Mesenchymal stem cell (in vitro differentiated cells and primary cell): Measurements from ENCODE around the gene TSLP.

Experiments
- DNase-seq: peaks from one replicate; pipeline ENCODE4 v3.0.0-alpha.2; 2013
- H2AFZ ChIP-seq: one replicate; pipeline ENCODE4 v1.6.1; 2013; ENCODE audit warnings: low read depth, mild to moderate bottlenecking, control low read depth, inconsistent platforms, low read length, moderate library complexity
- H2AK5ac ChIP-seq: 2 replicates; pipeline ENCODE4 v1.6.1; 2013; ENCODE audit warnings: low read length, moderate library complexity, mild to moderate bottlenecking, inconsistent platforms; ENCODE audit not compliant: severe bottlenecking
- H2BK120ac ChIP-seq: one replicate; pipeline ENCODE4 v1.6.1; 2013; ENCODE audit warnings: low read depth, mild to moderate bottlenecking, inconsistent platforms, low read length, moderate library complexity
- H2BK12ac ChIP-seq, 2 experiments: one replicate each; pipeline ENCODE4 v1.6.1; 2013; ENCODE audit warnings: inconsistent platforms in 2 of 2, low read length in 2 of 2, mild to moderate bottlenecking in 2 of 2, moderate library complexity in 2 of 2, control low read depth in 1 of 2
- H2BK15ac ChIP-seq: one replicate; pipeline ENCODE4 v1.6.1; 2013; ENCODE audit warnings: mild to moderate bottlenecking, low read depth, inconsistent platforms; ENCODE audit not compliant: poor library complexity, severe bottlenecking
- H2BK5ac ChIP-seq: 2 replicates; pipeline ENCODE4 v1.6.1; 2013; ENCODE audit warnings: low read depth, mild to moderate bottlenecking, low read length, control low read depth, inconsistent platforms; ENCODE audit not compliant: poor library complexity, severe bottlenecking
- H3K14ac ChIP-seq, 2 experiments: one replicate each; pipeline ENCODE4 v1.6.1; 2013; ENCODE audit warnings: inconsistent platforms in 2 of 2, low read length in 2 of 2, control low read depth in 1 of 2, mild to moderate bottlenecking in 1 of 2, moderate library complexity in 1 of 2
- H3K18ac ChIP-seq, 2 experiments: one replicate each; pipeline ENCODE4 v1.6.1; 2013; ENCODE audit warnings: inconsistent platforms in 2 of 2, low read length in 2 of 2, control low read depth in 1 of 2, low read depth in 1 of 2, mild to moderate bottlenecking in 1 of 2
- H3K23ac ChIP-seq, 2 experiments: one replicate each; pipeline ENCODE4 v1.6.1; 2013; ENCODE audit warnings: inconsistent platforms in 2 of 2, low read length in 2 of 2, mild to moderate bottlenecking in 2 of 2, moderate library complexity in 2 of 2, control low read depth in 1 of 2
- H3K27ac ChIP-seq: 2 replicates; pipeline ENCODE4 v1.5.1; 2013; ENCODE audit warnings: mild to moderate bottlenecking, moderate library complexity, low read length, control low read depth, inconsistent platforms; ENCODE audit not compliant: poor library complexity, severe bottlenecking
- H3K27me3 ChIP-seq, 2 experiments: 2 replicates each; pipeline versions ENCODE4 v1.6.1 to v1.7.0; 2013; ENCODE audit warnings: low read length in 2 of 2, mild to moderate bottlenecking in 2 of 2, moderate library complexity in 2 of 2, control low read depth in 1 of 2, inconsistent platforms in 1 of 2; ENCODE audit not compliant: control insufficient read depth in 1 of 2, insufficient read depth in 1 of 2
- H3K36me3 ChIP-seq, 2 experiments: 2 replicates each; pipeline versions ENCODE4 v1.6.1 to v1.7.0; 2013; ENCODE audit warnings: low read length in 2 of 2, control low read depth in 1 of 2, inconsistent platforms in 1 of 2, low read depth in 1 of 2, mild to moderate bottlenecking in 1 of 2; ENCODE audit not compliant: insufficient read depth in 2 of 2, control insufficient read depth in 1 of 2
- H3K4ac ChIP-seq, 2 experiments: one replicate each; pipeline ENCODE4 v1.6.1; 2013; ENCODE audit warnings: inconsistent platforms in 2 of 2, low read length in 2 of 2, mild to moderate bottlenecking in 2 of 2, moderate library complexity in 2 of 2, control low read depth in 1 of 2, low read depth in 1 of 2
- H3K4me1 ChIP-seq: 2 replicates; pipeline ENCODE4 v1.6.1; 2013; ENCODE audit warnings: low read depth, low read length, control low read depth; ENCODE audit not compliant: control insufficient read depth, insufficient read depth
- H3K4me2 ChIP-seq: 2 replicates; pipeline ENCODE4 v1.6.1; 2013; ENCODE audit warnings: low read length, mild to moderate bottlenecking, inconsistent platforms; ENCODE audit not compliant: poor library complexity, severe bottlenecking
- H3K4me3 ChIP-seq, 2 experiments: 2 replicates each; pipeline versions ENCODE4 v1.5.1 to v1.7.0; 2013; ENCODE audit warnings: low read length in 2 of 2, mild to moderate bottlenecking in 2 of 2, control low read depth in 1 of 2, low read depth in 1 of 2; ENCODE audit not compliant: insufficient read depth in 1 of 2
- H3K79me1 ChIP-seq: replicated peaks from 2 replicates; pipeline ENCODE4 v1.6.1; 2013; ENCODE audit warnings: mild to moderate bottlenecking, control low read depth, low read length, inconsistent platforms; ENCODE audit not compliant: poor library complexity, severe bottlenecking
- H3K9ac ChIP-seq: 2 replicates; pipeline ENCODE4 v1.7.0; 2013; ENCODE audit warnings: mild to moderate bottlenecking, low read length, moderate library complexity
- H3K9me3 ChIP-seq: 2 replicates; pipeline ENCODE4 v1.7.0; 2013; ENCODE audit warnings: mild to moderate bottlenecking, low read length; ENCODE audit not compliant: control insufficient read depth
- H4K8ac ChIP-seq: one replicate; pipeline ENCODE4 v1.6.1; 2013; ENCODE audit warnings: inconsistent platforms, mild to moderate bottlenecking, low read length, moderate library complexity
- H4K91ac ChIP-seq: one replicate; pipeline ENCODE4 v1.6.1; 2013; ENCODE audit warnings: mild to moderate bottlenecking, low read length, inconsistent platforms
- WGBS: methylation state at CpG from one replicate; pipeline ENCODE4 v1.1.7; 2013; ENCODE audit warnings: mixed read lengths; 5-methylcytosine and 5-hydroxymethylcytosine counted together

Gene TSLP

GRCh38 chr5:111111956-111112355, 40.4 kb downstream of the TSLP start:
- 100% methylated on average over 2 of the region's 3 CpGs for WGBS
- H3K4ac ChIP-seq, result no peak overlapping the region

GRCh38 chr5:111113678-111114077, 42.2 kb downstream of the TSLP start:
- Histone ChIP-seq H2BK15ac (no peak overlapping the region), H2BK120ac (no peak overlapping the region), H3K4me2 (no peak overlapping the region), H2BK5ac (no peak overlapping the region), H3K9ac (no peak overlapping the region), H3K14ac (no peak overlapping the region), H4K8ac (no peak overlapping the region), H4K91ac (no peak overlapping the region), H3K36me3 (peaks cover 0 to 86% of the 10 kb centered on the region in 2 experiments), H2AFZ (no peak overlapping the region), H3K4me1 (no peaks in the 10 kb centered on the region), H3K27ac (no peak overlapping the region), H3K79me1 (peaks cover 3% of the 10 kb centered on the region), H3K4me3 (no peak overlapping the region), H3K4ac (no peak overlapping the region), H3K27me3 (no peaks in the 10 kb centered on the region), H3K18ac (no peak overlapping the region), H3K9me3 (no peaks in the 10 kb centered on the region), H2AK5ac (no peak overlapping the region), H2BK12ac (no peak overlapping the region), H3K23ac (no peak overlapping the region)
- DNase-seq, result no peak
- 91% methylated on average over 2 of the region's 3 CpGs for WGBS

More at GRCh38 chr5:111111956-111112355, 40.4 kb downstream of the TSLP start:
- H2BK5ac ChIP-seq, result no peak overlapping the region
- no peak overlapping the region for H2BK120ac ChIP-seq
- H3K18ac ChIP-seq, result no peak overlapping the region
- H3K36me3 ChIP-seq, result peaks cover 0 to 86% of the 10 kb centered on the region in 2 experiments
- H3K27ac ChIP-seq, result no peak overlapping the region
- no peaks in the 10 kb centered on the region for H3K9me3 ChIP-seq
- H4K91ac ChIP-seq, result no peak overlapping the region
- H3K9ac ChIP-seq, result no peak overlapping the region
- DNase-seq, result no peak
- H3K4me1 ChIP-seq, result no peaks in the 10 kb centered on the region
- no peaks in the 10 kb centered on the region for H3K79me1 ChIP-seq
- no peak overlapping the region for H2AFZ ChIP-seq
- no peak overlapping the region for H3K23ac ChIP-seq
- H2AK5ac ChIP-seq, result no peak overlapping the region
- no peak overlapping the region for H3K14ac ChIP-seq
- no peak overlapping the region for H4K8ac ChIP-seq
- no peaks in the 10 kb centered on the region for H3K27me3 ChIP-seq
- no peak overlapping the region for H3K4me3 ChIP-seq
- no peak overlapping the region for H3K4me2 ChIP-seq
- H2BK12ac ChIP-seq, result no peak overlapping the region
- no peak overlapping the region for H2BK15ac ChIP-seq

GRCh38 chr5:111115229-111115628, 43.7 kb downstream of the TSLP start:
- H3K27ac ChIP-seq, result no peak overlapping the region
- H3K4me3 ChIP-seq, result no peak overlapping the region
- peaks cover 3% of the 10 kb centered on the region for H3K79me1 ChIP-seq
- DNase-seq, result no peak
- no peak overlapping the region for H2BK12ac ChIP-seq
- no peak overlapping the region for H2AFZ ChIP-seq
- H3K4ac ChIP-seq, result no peak overlapping the region
- H3K14ac ChIP-seq, result no peak overlapping the region
- no peaks in the 10 kb centered on the region for H3K27me3 ChIP-seq
- no peak overlapping the region for H2BK120ac ChIP-seq
- peaks cover 0 to 87% of the 10 kb centered on the region in 2 experiments for H3K36me3 ChIP-seq
- no peak overlapping the region for H3K23ac ChIP-seq
- H4K91ac ChIP-seq, result no peak overlapping the region
- WGBS, result no CpG with 5 or more reads among the region's 1 CpG
- no peaks in the 10 kb centered on the region for H3K9me3 ChIP-seq
- no peak overlapping the region for H2AK5ac ChIP-seq
- no peak overlapping the region for H2BK5ac ChIP-seq
- H3K18ac ChIP-seq, result no peak overlapping the region
- no peaks in the 10 kb centered on the region for H3K4me1 ChIP-seq
- H3K9ac ChIP-seq, result no peak overlapping the region
- no peak overlapping the region for H4K8ac ChIP-seq
- no peak overlapping the region for H2BK15ac ChIP-seq
- no peak overlapping the region for H3K4me2 ChIP-seq

- H2BK120ac ChIP-seq, result no peak overlapping the region
- H2BK5ac ChIP-seq, result no peak overlapping the region
- H3K14ac ChIP-seq, result no peak overlapping the region
- no peak overlapping the region for H2BK15ac ChIP-seq
- no peak overlapping the region for H3K4me3 ChIP-seq
- peaks cover 0 to 87% of the 10 kb centered on the region in 2 experiments for H3K36me3 ChIP-seq
- DNase-seq, result no peak
- H3K9me3 ChIP-seq, result no peaks in the 10 kb centered on the region
- no peak overlapping the region for H3K4me2 ChIP-seq
- H4K91ac ChIP-seq, result no peak overlapping the region
- no peak overlapping the region for H2AK5ac ChIP-seq
- no peak overlapping the region for H2AFZ ChIP-seq
- H3K18ac ChIP-seq, result no peak overlapping the region
- H2BK12ac ChIP-seq, result no peak overlapping the region
- H3K23ac ChIP-seq, result no peak overlapping the region
- no peak overlapping the region for H3K9ac ChIP-seq
- H3K4me1 ChIP-seq, result no peaks in the 10 kb centered on the region
- H3K27ac ChIP-seq, result no peak overlapping the region
- 100% methylated on average over 1 of the region's 1 CpG for WGBS
- H4K8ac ChIP-seq, result no peak overlapping the region
- H3K27me3 ChIP-seq, result no peaks in the 10 kb centered on the region
- no peak overlapping the region for H3K4ac ChIP-seq
- peaks cover 3% of the 10 kb centered on the region for H3K79me1 ChIP-seq
Measured at GRCh38 chr5:111116550-111116949, 45.0 kb downstream of the TSLP start.
